Ovary (tissue), 3 donors: ENCODE results near the gene LGSN.

ENCODE experiments used
- EP300 ChIP-seq: sonication (generic); formaldehyde crosslinking; IDR thresholded peaks from one replicate; pipeline ENCODE4 v1.6.1; 2017; ENCODE audit warnings: antibody characterized with exemption
- POLR2A ChIP-seq: fragments of 450-650 bp; IDR thresholded peaks from one replicate; pipeline ENCODE4 v1.6.1; 2017; ENCODE audit warnings: antibody characterized with exemption, mild to moderate bottlenecking, moderate library complexity
- TF ChIP-seq, protein P1 (sequence below), 3 donors: fragments of 450-650 bp in 2 of 3; fragments of 200-600 bp in 1 of 3; IDR thresholded peaks; one replicate each; pipeline versions ENCODE4 v1.5.1 to v1.8.0; 2016 to 2022; ENCODE audit warnings: antibody characterized with exemption in 3 of 3, mild to moderate bottlenecking in 1 of 3
- donor health status: DM: no; HTN: no; CAD: no.

GRCh38 chr6:63267828-63268227, 52.0 kb downstream of the LGSN start:
- TF ChIP-seq, protein P1, sequence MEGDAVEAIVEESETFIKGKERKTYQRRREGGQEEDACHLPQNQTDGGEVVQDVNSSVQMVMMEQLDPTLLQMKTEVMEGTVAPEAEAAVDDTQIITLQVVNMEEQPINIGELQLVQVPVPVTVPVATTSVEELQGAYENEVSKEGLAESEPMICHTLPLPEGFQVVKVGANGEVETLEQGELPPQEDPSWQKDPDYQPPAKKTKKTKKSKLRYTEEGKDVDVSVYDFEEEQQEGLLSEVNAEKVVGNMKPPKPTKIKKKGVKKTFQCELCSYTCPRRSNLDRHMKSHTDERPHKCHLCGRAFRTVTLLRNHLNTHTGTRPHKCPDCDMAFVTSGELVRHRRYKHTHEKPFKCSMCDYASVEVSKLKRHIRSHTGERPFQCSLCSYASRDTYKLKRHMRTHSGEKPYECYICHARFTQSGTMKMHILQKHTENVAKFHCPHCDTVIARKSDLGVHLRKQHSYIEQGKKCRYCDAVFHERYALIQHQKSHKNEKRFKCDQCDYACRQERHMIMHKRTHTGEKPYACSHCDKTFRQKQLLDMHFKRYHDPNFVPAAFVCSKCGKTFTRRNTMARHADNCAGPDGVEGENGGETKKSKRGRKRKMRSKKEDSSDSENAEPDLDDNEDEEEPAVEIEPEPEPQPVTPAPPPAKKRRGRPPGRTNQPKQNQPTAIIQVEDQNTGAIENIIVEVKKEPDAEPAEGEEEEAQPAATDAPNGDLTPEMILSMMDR (IDR thresholded peaks at IDR 0.05) = no peak
- TF ChIP-seq POLR2A (no peak), EP300 (no peak)
